Airway epithelial cell (primary cell): ENCODE results near the gene FAM170A. TPM values are rescaled to one million over a fixed set of nuclear protein-coding genes. Genes with fewer than 3 reads are reported as not detected.

Experiments
- total RNA-seq: library from RNA; depleted of rRNA; stranded (reverse); fragments of >200 nt; gene quantifications from 2 replicates; pipeline ENCODE4 v1.2.3, GENCODE V29; 2015

The FAM170A gene
- not detected in 2 replicates for total RNA-seq

GRCh38 chr5:119629339-119629738 is at the start of gene FAM170A:
Gene FAM170A, plus strand, starts transcription at chr5:119629558. Its CDS starts 211 bp downstream, at chr5:119629769.

Other genes with a start within 250 kb of the FAM170A start
- gene HSD17B4, start 177.1 kb upstream of the FAM170A start, total RNA-seq: 116 and 167 TPM in 2 replicates